ENCODE measurements around the gene CCDC120. TPM values are rescaled to one million over a fixed set of nuclear protein-coding genes. Genes with fewer than 3 reads are reported as not detected.

The CCDC120 gene
- total RNA-seq, 1 experiment from 2014 or later, result 11.0 TPM

DNA sequence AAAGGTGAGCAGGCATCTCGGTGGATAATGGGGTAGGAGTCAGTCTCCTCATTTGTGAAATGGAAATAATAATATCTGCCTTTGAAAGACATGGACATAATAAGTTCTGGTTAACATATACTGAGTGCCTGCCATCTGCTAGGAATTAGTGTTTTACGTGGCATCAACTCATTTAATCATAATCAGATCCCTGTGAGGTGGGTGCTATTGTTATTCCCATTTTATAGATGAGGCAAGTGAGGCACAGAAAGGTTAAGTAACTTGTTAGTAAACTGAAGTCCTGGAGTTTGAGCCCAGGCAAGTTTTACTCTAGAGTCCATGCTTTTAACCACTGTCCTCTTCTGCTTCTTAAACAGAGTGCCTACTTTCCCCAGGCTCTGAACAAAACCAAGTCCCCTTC lies 7.5 kb downstream of the CCDC120 start:
- intact Hi-C loops (cut with micrococcal nuclease; ENCODE audit: unreplicated experiment) (no loop called here), in situ Hi-C loops (cut with HindIII; ENCODE audit: low pct_unique_long_range_greater_than_20kb, low sequenced_read_pairs) (no loop called here)
- H3K9me3 ChIP-seq (ENCODE audit: control insufficient read depth, insufficient read depth, low read depth, low read length), result no peaks in the 10 kb centered on the region
- CTCF ChIA-PET, result no interaction called here
- no peak for DNase-seq (ENCODE audit: low read depth, low spot score)
- H3K27me3 ChIP-seq (ENCODE audit: control insufficient read depth, insufficient read depth, low read length), result no peaks in the 10 kb centered on the region
- no peaks in the 10 kb centered on the region for H3K36me3 ChIP-seq (ENCODE audit: control insufficient read depth, insufficient read depth, low read length)
- H3K4me3 ChIP-seq (ENCODE audit: low read depth in 2 of 2, low read length in 2 of 2), result no peak overlapping the region
- POLR2A ChIA-PET, result no interaction called here
- ATAC-seq, result no peak
- TF ChIP-seq POLR2AphosphoS5 (IDR thresholded peaks at IDR 0.05; ENCODE audit: low read depth, low read length) (no peak), CTCF (IDR thresholded peaks at IDR 0.05) (no peak), TCF7L2 (IDR thresholded peaks at IDR 0.05; ENCODE audit: low read depth, low read length) (no peak), SIN3A (IDR thresholded peaks at IDR 0.05; ENCODE audit: borderline replicate concordance, insufficient read depth, low read depth, low read length) (no peak)
- TF ChIP-seq, protein P1, sequence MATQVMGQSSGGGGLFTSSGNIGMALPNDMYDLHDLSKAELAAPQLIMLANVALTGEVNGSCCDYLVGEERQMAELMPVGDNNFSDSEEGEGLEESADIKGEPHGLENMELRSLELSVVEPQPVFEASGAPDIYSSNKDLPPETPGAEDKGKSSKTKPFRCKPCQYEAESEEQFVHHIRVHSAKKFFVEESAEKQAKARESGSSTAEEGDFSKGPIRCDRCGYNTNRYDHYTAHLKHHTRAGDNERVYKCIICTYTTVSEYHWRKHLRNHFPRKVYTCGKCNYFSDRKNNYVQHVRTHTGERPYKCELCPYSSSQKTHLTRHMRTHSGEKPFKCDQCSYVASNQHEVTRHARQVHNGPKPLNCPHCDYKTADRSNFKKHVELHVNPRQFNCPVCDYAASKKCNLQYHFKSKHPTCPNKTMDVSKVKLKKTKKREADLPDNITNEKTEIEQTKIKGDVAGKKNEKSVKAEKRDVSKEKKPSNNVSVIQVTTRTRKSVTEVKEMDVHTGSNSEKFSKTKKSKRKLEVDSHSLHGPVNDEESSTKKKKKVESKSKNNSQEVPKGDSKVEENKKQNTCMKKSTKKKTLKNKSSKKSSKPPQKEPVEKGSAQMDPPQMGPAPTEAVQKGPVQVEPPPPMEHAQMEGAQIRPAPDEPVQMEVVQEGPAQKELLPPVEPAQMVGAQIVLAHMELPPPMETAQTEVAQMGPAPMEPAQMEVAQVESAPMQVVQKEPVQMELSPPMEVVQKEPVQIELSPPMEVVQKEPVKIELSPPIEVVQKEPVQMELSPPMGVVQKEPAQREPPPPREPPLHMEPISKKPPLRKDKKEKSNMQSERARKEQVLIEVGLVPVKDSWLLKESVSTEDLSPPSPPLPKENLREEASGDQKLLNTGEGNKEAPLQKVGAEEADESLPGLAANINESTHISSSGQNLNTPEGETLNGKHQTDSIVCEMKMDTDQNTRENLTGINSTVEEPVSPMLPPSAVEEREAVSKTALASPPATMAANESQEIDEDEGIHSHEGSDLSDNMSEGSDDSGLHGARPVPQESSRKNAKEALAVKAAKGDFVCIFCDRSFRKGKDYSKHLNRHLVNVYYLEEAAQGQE (IDR thresholded peaks at IDR 0.05; ENCODE audit: insufficient read depth in 1 of 2, low read depth in 2 of 2, low read length in 1 of 2), result no peak
- no TSS peak for BruUV-seq (replicated peaks)
- H3K4me1 ChIP-seq (ENCODE audit: control insufficient read depth, insufficient read depth, low read length), result no peaks in the 10 kb centered on the region
- no peak overlapping the region for H3K27ac ChIP-seq (ENCODE audit: low read length)

DNA sequence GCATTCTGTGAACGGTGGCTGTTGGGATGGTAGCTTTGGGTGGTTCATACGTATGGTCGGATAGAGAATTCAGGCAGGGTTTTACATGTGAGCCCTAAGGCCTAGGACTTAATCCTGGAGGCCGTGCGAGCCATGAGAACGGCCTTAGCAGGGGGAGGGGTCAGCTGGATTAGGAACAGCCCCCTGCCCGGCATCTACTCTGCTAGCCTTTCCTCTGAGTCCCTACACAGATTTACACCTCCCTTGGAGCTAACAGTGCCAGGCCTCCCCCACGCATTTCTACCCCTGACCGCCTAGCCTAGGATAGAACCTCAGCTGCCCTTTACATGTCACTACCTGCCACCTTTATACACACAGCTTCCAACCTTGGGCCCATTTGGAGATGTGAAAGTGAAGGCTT lies 7.9 kb downstream of the CCDC120 start:
- CTCF ChIA-PET, result no interaction called here
- Histone ChIP-seq H3K27ac (ENCODE audit: low read length) (no peak overlapping the region), H3K36me3 (ENCODE audit: control insufficient read depth, insufficient read depth, low read length) (no peaks in the 10 kb centered on the region), H3K4me3 (ENCODE audit: low read depth in 2 of 2, low read length in 2 of 2) (no peak overlapping the region), H3K4me1 (ENCODE audit: control insufficient read depth, insufficient read depth, low read length) (no peaks in the 10 kb centered on the region), H3K9me3 (ENCODE audit: control insufficient read depth, insufficient read depth, low read depth, low read length) (no peaks in the 10 kb centered on the region), H3K27me3 (ENCODE audit: control insufficient read depth, insufficient read depth, low read length) (no peaks in the 10 kb centered on the region)
- no peak for DNase-seq (ENCODE audit: low read depth, low spot score)
- POLR2A ChIA-PET, result no interaction called here
- BruUV-seq (replicated peaks), result no TSS peak
- TF ChIP-seq TCF7L2 (IDR thresholded peaks at IDR 0.05; ENCODE audit: low read depth, low read length) (no peak), POLR2AphosphoS5 (IDR thresholded peaks at IDR 0.05; ENCODE audit: low read depth, low read length) (no peak), SIN3A (IDR thresholded peaks at IDR 0.05; ENCODE audit: borderline replicate concordance, insufficient read depth, low read depth, low read length) (no peak), CTCF (IDR thresholded peaks at IDR 0.05) (no peak)
- TF ChIP-seq, protein P1 (IDR thresholded peaks at IDR 0.05; ENCODE audit: insufficient read depth in 1 of 2, low read depth in 2 of 2, low read length in 1 of 2), result no peak
- intact Hi-C loops (cut with micrococcal nuclease; ENCODE audit: unreplicated experiment) (no loop called here), in situ Hi-C loops (cut with HindIII; ENCODE audit: low pct_unique_long_range_greater_than_20kb, low sequenced_read_pairs) (no loop called here)
- ATAC-seq, result no peak; the same call in 1 of the 2 replicates

All from Panc1 (cell line).